ENCODE results near the gene CYP46A1.

CYP46A1 gene

GRCh38 chr14:99678198-99678597 lies 5.9 kb upstream of the CYP46A1 start:
- no peak for TF ChIP-seq CTCF (conservative IDR thresholded peaks at IDR 0.05; ENCODE audit: low read length)
- no peak for DNase-seq (ENCODE audit: low read depth)
- no peak overlapping the region for H3K4me3 ChIP-seq (ENCODE audit: low read length)

- no peak overlapping the region for H3K4me3 ChIP-seq (ENCODE audit: low read length)
- TF ChIP-seq CTCF (conservative IDR thresholded peaks at IDR 0.05; ENCODE audit: low read length): no peak
- no peak for DNase-seq (ENCODE audit: low read depth)
Observed at GRCh38 chr14:99679111-99679510, 5.0 kb upstream of the CYP46A1 start.

- TF ChIP-seq CTCF (conservative IDR thresholded peaks at IDR 0.05; ENCODE audit: low read length): no peak
- H3K4me3 ChIP-seq (ENCODE audit: low read length): no peak overlapping the region
- no peak for DNase-seq (ENCODE audit: low read depth)
Observed at GRCh38 chr14:99679543-99679942, 4.6 kb upstream of the CYP46A1 start.

GRCh38 chr14:99679996-99680395 lies 4.1 kb upstream of the CYP46A1 start:
- TF ChIP-seq CTCF (conservative IDR thresholded peaks at IDR 0.05; ENCODE audit: low read length): no peak
- DNase-seq (ENCODE audit: low read depth): no peak
- no peak overlapping the region for H3K4me3 ChIP-seq (ENCODE audit: low read length)

- no peak for DNase-seq (ENCODE audit: low read depth)
- no peak for TF ChIP-seq CTCF (conservative IDR thresholded peaks at IDR 0.05; ENCODE audit: low read length)
- H3K4me3 ChIP-seq (ENCODE audit: low read length): no peak overlapping the region
Observed at GRCh38 chr14:99681101-99681831, 2.8 kb upstream of the CYP46A1 start.

- DNase-seq (ENCODE audit: low read depth): no peak
- TF ChIP-seq CTCF (conservative IDR thresholded peaks at IDR 0.05; ENCODE audit: low read length): no peak
Observed at GRCh38 chr14:99681832-99682148, 2.3 kb upstream of the CYP46A1 start.

GRCh38 chr14:99682809-99683618 lies 1.1 kb upstream of the CYP46A1 start:
- H3K4me3 ChIP-seq (ENCODE audit: low read length): peak overlapping the region; percentile 78
- DNase-seq (ENCODE audit: low read depth): peak; percentile 58
- peak; percentile 75 for TF ChIP-seq CTCF (conservative IDR thresholded peaks at IDR 0.05; ENCODE audit: low read length)

More at GRCh38 chr14:99681832-99682148, 2.3 kb upstream of the CYP46A1 start:
- H3K4me3 ChIP-seq (ENCODE audit: low read length): no peak overlapping the region

Measured in AG10803 (cell line).